Measurements from ENCODE around the gene STIMATE. TPM values are rescaled to one million over a fixed set of nuclear protein-coding genes. Genes with fewer than 3 reads are reported as not detected.
A peak's percentile ranks its signal among the peaks of the same experiment; 100 is the strongest.

The STIMATE gene
- total and polyA plus RNA-seq, 10 donors, result 4.0 to 65.6 (median 34.0) TPM

DNA sequence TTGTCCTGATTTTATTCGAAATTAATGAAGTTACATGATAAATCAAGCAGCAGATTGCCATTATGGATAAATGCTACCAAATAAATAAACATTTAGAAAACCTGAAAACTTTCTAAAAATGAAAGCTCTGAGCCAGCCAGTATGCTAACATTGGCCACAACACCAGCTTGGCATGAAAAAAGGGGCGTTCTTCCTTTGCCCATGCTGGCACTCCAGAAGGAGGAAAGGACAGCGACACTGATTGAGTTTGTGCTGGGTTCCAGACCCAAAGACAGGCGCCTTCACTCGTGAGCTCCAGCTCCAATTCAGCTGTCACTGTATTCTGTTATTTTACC is 5.1 kb downstream of the STIMATE start:
- DNase-seq, result no peak
- H3K4me3 ChIP-seq, result peak overlapping the region in 1 of 8 donors; percentile 39
- intact Hi-C loops (cut with DNase I; ENCODE audit: low total_unique reads), result no loop called here
- peak overlapping the region in 7 of 8 donors; percentile 10 to 76 (median 58) for H3K27ac ChIP-seq
- H3K36me3 ChIP-seq, result peaks cover 0 to 44% (median 0%) of the 10 kb centered on the region in 6 donors
- 70 to 83% (median 79%) methylated on average over 5 of the region's 5 CpGs for WGBS, 5 donors
- peaks cover 6 to 70% (median 56%) of the 10 kb centered on the region in 6 donors for H3K4me1 ChIP-seq
- TF ChIP-seq, protein P1, sequence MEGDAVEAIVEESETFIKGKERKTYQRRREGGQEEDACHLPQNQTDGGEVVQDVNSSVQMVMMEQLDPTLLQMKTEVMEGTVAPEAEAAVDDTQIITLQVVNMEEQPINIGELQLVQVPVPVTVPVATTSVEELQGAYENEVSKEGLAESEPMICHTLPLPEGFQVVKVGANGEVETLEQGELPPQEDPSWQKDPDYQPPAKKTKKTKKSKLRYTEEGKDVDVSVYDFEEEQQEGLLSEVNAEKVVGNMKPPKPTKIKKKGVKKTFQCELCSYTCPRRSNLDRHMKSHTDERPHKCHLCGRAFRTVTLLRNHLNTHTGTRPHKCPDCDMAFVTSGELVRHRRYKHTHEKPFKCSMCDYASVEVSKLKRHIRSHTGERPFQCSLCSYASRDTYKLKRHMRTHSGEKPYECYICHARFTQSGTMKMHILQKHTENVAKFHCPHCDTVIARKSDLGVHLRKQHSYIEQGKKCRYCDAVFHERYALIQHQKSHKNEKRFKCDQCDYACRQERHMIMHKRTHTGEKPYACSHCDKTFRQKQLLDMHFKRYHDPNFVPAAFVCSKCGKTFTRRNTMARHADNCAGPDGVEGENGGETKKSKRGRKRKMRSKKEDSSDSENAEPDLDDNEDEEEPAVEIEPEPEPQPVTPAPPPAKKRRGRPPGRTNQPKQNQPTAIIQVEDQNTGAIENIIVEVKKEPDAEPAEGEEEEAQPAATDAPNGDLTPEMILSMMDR (IDR thresholded peaks at IDR 0.05 in 8 of 11, conservative IDR thresholded peaks at IDR 0.05 in 3 of 11), result no peak
- TF ChIP-seq POLR2A (IDR thresholded peaks at IDR 0.05) (no peak), POLR2AphosphoS5 (IDR thresholded peaks at IDR 0.05) (no peak)
- no peaks in the 10 kb centered on the region for H3K9me3 ChIP-seq
- no peaks in the 10 kb centered on the region for H3K27me3 ChIP-seq (replicated peaks in 1 of 7)

DNA sequence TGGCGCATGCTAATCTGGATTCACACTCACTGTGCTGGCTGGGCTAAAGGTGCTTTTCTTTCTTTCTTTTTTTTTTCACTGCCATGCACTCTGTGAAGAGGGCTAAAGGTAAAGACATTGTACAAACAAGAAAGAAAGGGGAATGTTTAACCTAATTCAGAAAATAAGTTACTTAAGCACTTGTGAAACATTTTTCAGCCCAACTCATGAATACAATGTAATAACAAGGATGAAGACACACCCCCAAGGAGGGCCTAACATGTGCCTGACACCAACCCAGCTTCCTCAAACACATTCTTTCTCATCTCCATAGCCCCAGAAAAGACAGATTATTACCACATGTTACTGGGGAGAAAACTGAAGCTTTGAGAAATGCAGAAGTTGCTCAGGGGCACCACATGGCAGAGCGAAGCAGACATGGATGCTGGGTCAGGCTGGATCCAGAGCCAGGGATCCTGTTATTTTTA is 5.7 kb downstream of the STIMATE start:
- Histone ChIP-seq H3K27ac (peak overlapping the region in 7 of 8 donors; percentile 29 to 76 (median 63)), H3K9me3 (no peaks in the 10 kb centered on the region), H3K4me3 (peak overlapping the region in 1 of 8 donors; percentile 6), H3K27me3 (replicated peaks in 1 of 7) (no peaks in the 10 kb centered on the region), H3K4me1 (peaks cover 6 to 65% (median 53%) of the 10 kb centered on the region in 6 donors), H3K36me3 (peaks cover 0 to 50% (median 0%) of the 10 kb centered on the region in 6 donors)
- TF ChIP-seq POLR2A (IDR thresholded peaks at IDR 0.05) (no peak), POLR2AphosphoS5 (IDR thresholded peaks at IDR 0.05) (no peak)
- TF ChIP-seq, protein P1 (IDR thresholded peaks at IDR 0.05 in 8 of 11, conservative IDR thresholded peaks at IDR 0.05 in 3 of 11), result no peak
- 44 to 73% (median 59%) methylated on average over 2 of the region's 2 CpGs for WGBS, 5 donors
- DNase-seq, result no peak
- intact Hi-C loops (cut with DNase I; ENCODE audit: low total_unique reads), result no loop called here

DNA sequence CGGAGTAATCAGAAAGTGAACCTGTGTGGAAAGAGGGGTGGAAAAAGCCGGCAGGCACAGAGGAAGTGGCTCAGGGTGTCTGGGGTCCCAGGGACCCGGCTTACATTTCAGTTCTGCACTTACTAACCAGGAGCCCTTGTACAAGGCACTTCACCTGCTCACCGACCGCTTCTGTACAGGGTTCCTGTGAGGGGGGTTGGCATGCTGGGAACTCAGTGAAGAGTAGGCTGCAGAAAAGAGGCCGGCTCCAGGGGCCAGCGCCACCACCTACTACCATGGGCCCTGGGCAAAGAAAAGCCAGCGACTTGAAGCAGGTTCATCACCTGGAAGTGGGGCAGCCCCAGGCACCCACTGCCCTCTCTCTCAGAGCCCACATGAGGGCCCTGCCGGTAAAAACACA is 6.2 kb downstream of the STIMATE start:
- H3K9me3 ChIP-seq, result no peaks in the 10 kb centered on the region
- peak overlapping the region in 1 of 8 donors; percentile 6 for H3K4me3 ChIP-seq
- intact Hi-C loops (cut with DNase I; ENCODE audit: low total_unique reads), result no loop called here
- no peak for DNase-seq
- peaks cover 0 to 55% (median 0%) of the 10 kb centered on the region in 6 donors for H3K36me3 ChIP-seq
- TF ChIP-seq, protein P1 (IDR thresholded peaks at IDR 0.05 in 8 of 11, conservative IDR thresholded peaks at IDR 0.05 in 3 of 11), result no peak
- TF ChIP-seq POLR2AphosphoS5 (IDR thresholded peaks at IDR 0.05) (no peak), POLR2A (IDR thresholded peaks at IDR 0.05) (no peak)
- peaks cover 5 to 60% (median 48%) of the 10 kb centered on the region in 6 donors for H3K4me1 ChIP-seq
- H3K27me3 ChIP-seq (replicated peaks in 1 of 7), result no peaks in the 10 kb centered on the region
- WGBS, 5 donors, result 49 to 79% (median 60%) methylated on average over 9 of the region's 9 CpGs
- H3K27ac ChIP-seq, result peak overlapping the region in 7 of 8 donors; percentile 29 to 76 (median 63)

DNA sequence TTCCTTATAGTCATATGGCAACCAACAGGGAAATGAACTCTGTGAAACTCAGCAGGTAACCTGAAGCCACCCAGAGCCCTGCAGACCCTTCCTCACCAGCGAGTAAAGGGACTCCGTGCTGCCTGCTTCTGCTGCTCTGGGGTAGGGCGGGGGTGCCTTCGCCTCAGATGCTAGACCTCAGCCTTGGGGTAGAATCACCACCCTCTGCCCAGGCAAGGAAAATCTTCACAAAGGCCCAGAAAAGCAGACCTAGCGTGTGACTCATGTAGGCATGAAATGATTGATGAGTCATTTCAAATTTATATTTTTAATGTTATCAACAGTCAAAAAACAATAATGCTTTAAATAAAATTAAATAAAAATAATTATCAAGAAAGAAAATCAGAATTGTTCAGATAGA is 6.6 kb downstream of the STIMATE start:
- Histone ChIP-seq H3K27me3 (replicated peaks in 1 of 7) (no peaks in the 10 kb centered on the region), H3K9me3 (no peaks in the 10 kb centered on the region), H3K36me3 (peaks cover 0 to 59% (median 0%) of the 10 kb centered on the region in 6 donors), H3K27ac (peak overlapping the region in 2 of 8 donors; percentile 63 to 73), H3K4me3 (no peak overlapping the region), H3K4me1 (peaks cover under 1 to 56% (median 44%) of the 10 kb centered on the region in 6 donors)
- TF ChIP-seq POLR2A (IDR thresholded peaks at IDR 0.05), result no peak
- TF ChIP-seq POLR2AphosphoS5 (IDR thresholded peaks at IDR 0.05), result no peak
- TF ChIP-seq, protein P1 (IDR thresholded peaks at IDR 0.05 in 8 of 11, conservative IDR thresholded peaks at IDR 0.05 in 3 of 11), result no peak
- DNase-seq, result no peak
- intact Hi-C loops (cut with DNase I; ENCODE audit: low total_unique reads), result no loop called here
- WGBS, 5 donors, result 82 to 91% (median 87%) methylated on average over 5 of the region's 5 CpGs

Measured in spleen (tissue), 11 donors.